Liver (tissue), 9 donors: ENCODE results near the gene SUGCT. TPM values are rescaled to one million over a fixed set of nuclear protein-coding genes. Genes with fewer than 3 reads are reported as not detected.

Source experiments
- DNase-seq: peaks from one replicate; pipeline ENCODE4 v3.0.0-alpha.2; 2017; ENCODE audit warnings: low spot score
- H3K27ac ChIP-seq, 2 donors: one replicate each; pipeline ENCODE4 v1.7.0; 2013; ENCODE audit warnings: inconsistent platforms in 2 of 2, low read length in 2 of 2, control low read depth in 1 of 2, low read depth in 1 of 2, mild to moderate bottlenecking in 1 of 2
- H3K27me3 ChIP-seq, 4 donors: one replicate each; pipeline versions ENCODE4 v1.6.1 to v1.7.0; 2013; ENCODE audit warnings: low read length in 3 of 4, inconsistent platforms in 1 of 4, mild to moderate bottlenecking in 1 of 4, moderate library complexity in 1 of 4; ENCODE audit not compliant: control insufficient read depth in 4 of 4, insufficient read depth in 4 of 4
- H3K36me3 ChIP-seq, 4 donors: one replicate each; pipeline versions ENCODE4 v1.6.1 to v1.7.0; 2013; ENCODE audit warnings: low read length in 3 of 4, mild to moderate bottlenecking in 3 of 4, low read depth in 1 of 4, moderate library complexity in 1 of 4; ENCODE audit not compliant: control insufficient read depth in 4 of 4, insufficient read depth in 3 of 4
- H3K4me1 ChIP-seq, 4 donors: one replicate each; pipeline versions ENCODE4 v1.6.1 to v1.7.0; 2013; ENCODE audit warnings: low read length in 3 of 4, mild to moderate bottlenecking in 3 of 4, moderate library complexity in 1 of 4; ENCODE audit not compliant: control insufficient read depth in 4 of 4, insufficient read depth in 4 of 4
- H3K4me3 ChIP-seq, 3 donors: one replicate each; pipeline versions ENCODE4 v1.6.1 to v1.7.0; 2013; ENCODE audit warnings: low read length in 3 of 3, control low read depth in 1 of 3, low read depth in 1 of 3, mild to moderate bottlenecking in 1 of 3
- H3K9ac ChIP-seq, 2 donors: one replicate each; pipeline ENCODE4 v1.7.0; 2013; ENCODE audit warnings: low read length in 2 of 2, mild to moderate bottlenecking in 2 of 2, moderate library complexity in 2 of 2, control low read depth in 1 of 2, low read depth in 1 of 2
- H3K9me3 ChIP-seq, 4 donors: one replicate each; pipeline versions ENCODE4 v1.6.1 to v1.7.0; 2013; ENCODE audit warnings: low read length in 3 of 4; ENCODE audit not compliant: control insufficient read depth in 4 of 4
- CTCF ChIP-seq: fragments of 150-350 bp; IDR thresholded peaks from 2 replicates; pipeline ENCODE4 v1.5.1; 2017; ENCODE audit warnings: improper control_type of control experiment, low read depth, low read length; ENCODE audit not compliant: missing input control
- EGR1 ChIP-seq, 2 donors: IDR thresholded peaks; 2 replicates each; pipeline ENCODE4 v1.6.1; 2016 to 2018; ENCODE audit warnings: antibody characterized with exemption in 2 of 2, low read depth in 2 of 2
- FOXA1 ChIP-seq: IDR thresholded peaks from 2 replicates; pipeline ENCODE4 v1.6.1; 2016; ENCODE audit warnings: antibody characterized with exemption
- FOXA2 ChIP-seq: IDR thresholded peaks from 2 replicates; pipeline ENCODE4 v1.6.1; 2016; ENCODE audit warnings: antibody characterized with exemption
- GABPA ChIP-seq, 2 donors: IDR thresholded peaks in 1 of 2; conservative IDR thresholded peaks in 1 of 2; 2 replicates each; pipeline ENCODE4 v1.6.1; 2016; ENCODE audit warnings: antibody characterized with exemption in 2 of 2, mild to moderate bottlenecking in 1 of 2, moderate library complexity in 1 of 2
- HNF4A ChIP-seq, 2 donors: conservative IDR thresholded peaks; 2 replicates each; pipeline ENCODE4 v1.6.1; 2016; ENCODE audit warnings: antibody characterized with exemption in 2 of 2, mild to moderate bottlenecking in 2 of 2
- HNF4G ChIP-seq: IDR thresholded peaks from 2 replicates; pipeline ENCODE4 v1.6.1; 2016; ENCODE audit warnings: antibody characterized with exemption
- JUND ChIP-seq, 2 donors: IDR thresholded peaks; 2 replicates each; pipeline ENCODE4 v1.6.1; 2016; ENCODE audit warnings: antibody characterized with exemption in 2 of 2
- NR2F2 ChIP-seq: IDR thresholded peaks from 2 replicates; pipeline ENCODE4 v1.6.1; 2016; ENCODE audit warnings: antibody characterized with exemption
- RAD21 ChIP-seq, 2 donors: IDR thresholded peaks; 2 replicates each; pipeline ENCODE4 v1.6.1; 2016; ENCODE audit warnings: antibody characterized with exemption in 2 of 2, mild to moderate bottlenecking in 2 of 2
- REST ChIP-seq: IDR thresholded peaks from 2 replicates; pipeline ENCODE4 v1.6.1; 2016; ENCODE audit warnings: antibody characterized with exemption, mild to moderate bottlenecking
- RXRA ChIP-seq, 2 donors: IDR thresholded peaks; 2 replicates each; pipeline ENCODE4 v1.6.1; 2017 to 2018; ENCODE audit warnings: antibody characterized with exemption in 2 of 2, mild to moderate bottlenecking in 1 of 2
- SP1 ChIP-seq: IDR thresholded peaks from 2 replicates; pipeline ENCODE4 v1.6.1; 2018; ENCODE audit warnings: antibody characterized with exemption, mild to moderate bottlenecking
- TAF1 ChIP-seq: conservative IDR thresholded peaks from 2 replicates; pipeline ENCODE4 v1.6.1; 2016; ENCODE audit warnings: antibody characterized with exemption, mild to moderate bottlenecking
- YY1 ChIP-seq: IDR thresholded peaks from 2 replicates; pipeline ENCODE4 v1.6.1; 2016; ENCODE audit warnings: antibody characterized with exemption, mild to moderate bottlenecking
- WGBS: extraction: QIAGEN DNeasy Blood & Tissue Kit; methylation state at CpG from one replicate; pipeline ENCODE4 v1.1.7; 2013; 5-methylcytosine and 5-hydroxymethylcytosine counted together
- polyA plus RNA-seq, 2 donors: library from polyadenylated mRNA; stranded (reverse) in 1 of 2; unstranded in 1 of 2; fragments of 200-250 nt in 1 of 2; fragments of >200 nt in 1 of 2; fragmentation: Nextera tagmentation in 1 of 2; extraction: Ambion mirVana in 1 of 2; gene quantifications; one replicate each; pipeline versions ENCODE4 v1.2.1 to v1.2.3, GENCODE V29; 2013 to 2015
- total RNA-seq, 2 donors: library from RNA; depleted of rRNA; stranded (reverse); fragments of >200 nt; gene quantifications; one replicate each; pipeline ENCODE4 v1.2.3, GENCODE V29; 2014
- TF ChIP-seq, protein P1 (sequence below): IDR thresholded peaks from 2 replicates; pipeline ENCODE4 v1.6.1; 2016; ENCODE audit warnings: antibody characterized with exemption
- TF ChIP-seq, protein P2 (sequence below): IDR thresholded peaks from 2 replicates; pipeline ENCODE4 v1.6.1; 2016; ENCODE audit warnings: antibody characterized with exemption
- TF ChIP-seq, protein P3 (sequence below): IDR thresholded peaks from 2 replicates; pipeline ENCODE4 v1.6.1; 2016; ENCODE audit warnings: antibody characterized with exemption
- donor health status: healthy.
- donor health status: healthy.
- donor health status: healthy.
- donor health status: healthy.
- donor health status: healthy.

Gene SUGCT
- total and polyA plus RNA-seq, 4 donors = 6.2 to 11.9 (median 9.9) TPM

- peaks cover 0 to 13% (median 7%) of the 10 kb centered on the region in 4 donors for H3K4me1 ChIP-seq
- H3K36me3 ChIP-seq = no peaks in the 10 kb centered on the region
- TF ChIP-seq FOXA1 (no peak), YY1 (no peak), HNF4A (conservative IDR thresholded peaks at IDR 0.05) (no peak), NR2F2 (no peak), EGR1 (IDR thresholded peaks at IDR 0.05; ENCODE audit: low read depth in 2 of 2) (no peak), CTCF (no peak), HNF4G (no peak), FOXA2 (no peak)
- TF ChIP-seq, protein P1, sequence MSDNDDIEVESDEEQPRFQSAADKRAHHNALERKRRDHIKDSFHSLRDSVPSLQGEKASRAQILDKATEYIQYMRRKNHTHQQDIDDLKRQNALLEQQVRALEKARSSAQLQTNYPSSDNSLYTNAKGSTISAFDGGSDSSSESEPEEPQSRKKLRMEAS = no peak
- TF ChIP-seq, protein P2, sequence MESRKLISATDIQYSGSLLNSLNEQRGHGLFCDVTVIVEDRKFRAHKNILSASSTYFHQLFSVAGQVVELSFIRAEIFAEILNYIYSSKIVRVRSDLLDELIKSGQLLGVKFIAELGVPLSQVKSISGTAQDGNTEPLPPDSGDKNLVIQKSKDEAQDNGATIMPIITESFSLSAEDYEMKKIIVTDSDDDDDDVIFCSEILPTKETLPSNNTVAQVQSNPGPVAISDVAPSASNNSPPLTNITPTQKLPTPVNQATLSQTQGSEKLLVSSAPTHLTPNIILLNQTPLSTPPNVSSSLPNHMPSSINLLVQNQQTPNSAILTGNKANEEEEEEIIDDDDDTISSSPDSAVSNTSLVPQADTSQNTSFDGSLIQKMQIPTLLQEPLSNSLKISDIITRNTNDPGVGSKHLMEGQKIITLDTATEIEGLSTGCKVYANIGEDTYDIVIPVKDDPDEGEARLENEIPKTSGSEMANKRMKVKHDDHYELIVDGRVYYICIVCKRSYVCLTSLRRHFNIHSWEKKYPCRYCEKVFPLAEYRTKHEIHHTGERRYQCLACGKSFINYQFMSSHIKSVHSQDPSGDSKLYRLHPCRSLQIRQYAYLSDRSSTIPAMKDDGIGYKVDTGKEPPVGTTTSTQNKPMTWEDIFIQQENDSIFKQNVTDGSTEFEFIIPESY = no peak
- no peaks in the 10 kb centered on the region for H3K27me3 ChIP-seq
- 90% methylated on average over 1 of the region's 1 CpG for WGBS
- no peak overlapping the region for H3K9ac ChIP-seq
- no peak for DNase-seq
- no peaks in the 10 kb centered on the region for H3K9me3 ChIP-seq
- no peak overlapping the region for H3K27ac ChIP-seq
- no peak overlapping the region for H3K4me3 ChIP-seq
Measured at GRCh38 chr7:40619647-40620046, 484.8 kb downstream of the SUGCT start.

DNA sequence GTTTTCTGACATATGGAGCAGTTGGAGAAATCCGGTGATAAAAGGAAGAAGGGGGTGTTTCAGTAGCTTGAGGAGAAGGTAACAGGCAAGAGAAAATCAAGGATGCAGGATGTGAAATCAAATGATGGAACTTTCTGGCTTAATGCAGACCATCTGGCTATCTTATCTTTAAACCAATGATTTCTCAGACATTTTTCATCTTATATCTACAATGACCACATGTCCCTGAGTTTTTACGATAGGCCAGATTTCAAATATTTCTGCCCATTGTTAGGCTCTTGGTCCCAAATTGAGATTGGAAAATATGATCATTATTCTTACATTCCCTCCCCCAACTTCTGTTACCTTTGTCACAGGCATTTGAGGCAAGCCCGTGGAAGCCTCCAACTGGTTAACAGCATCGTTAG, 486.8 kb downstream of the SUGCT start:
- no peak overlapping the region for H3K27ac ChIP-seq
- 94% methylated on average over 4 of the region's 4 CpGs for whole genome bisulfite sequencing

More for the DNA sequence above, 486.8 kb downstream of the SUGCT start:
- TF ChIP-seq JUND (IDR thresholded peaks at IDR 0.05) (no peak), FOXA1 (no peak), FOXA2 (no peak), CTCF (no peak), REST (no peak), GABPA (IDR thresholded peaks at IDR 0.05 in 1 of 2, conservative IDR thresholded peaks at IDR 0.05 in 1 of 2) (no peak), RAD21 (IDR thresholded peaks at IDR 0.05) (no peak), SP1 (no peak), TAF1 (no peak), HNF4A (conservative IDR thresholded peaks at IDR 0.05) (no peak), RXRA (IDR thresholded peaks at IDR 0.05) (no peak), HNF4G (no peak), NR2F2 (no peak)
- TF ChIP-seq, protein P3, sequence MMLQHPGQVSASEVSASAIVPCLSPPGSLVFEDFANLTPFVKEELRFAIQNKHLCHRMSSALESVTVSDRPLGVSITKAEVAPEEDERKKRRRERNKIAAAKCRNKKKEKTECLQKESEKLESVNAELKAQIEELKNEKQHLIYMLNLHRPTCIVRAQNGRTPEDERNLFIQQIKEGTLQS = no peak
- TF ChIP-seq, protein P1 = no peak
- TF ChIP-seq, protein P2 = no peak
- no peaks in the 10 kb centered on the region for H3K27me3 ChIP-seq
- H3K36me3 ChIP-seq = no peaks in the 10 kb centered on the region
- peaks cover 0 to 13% (median 7%) of the 10 kb centered on the region in 4 donors for H3K4me1 ChIP-seq
- H3K9ac ChIP-seq = no peak overlapping the region
- no peaks in the 10 kb centered on the region for H3K9me3 ChIP-seq
- DNase-seq = no peak
- no peak overlapping the region for H3K4me3 ChIP-seq
